NOMO-1 treated with DMSO at 0.1 percent for 48 hours (cell line): ENCODE results near the gene DCST1.
A peak's percentile ranks its signal among the peaks of the same experiment; 100 is the strongest.

Source experiments
- DNase-seq: peaks from one replicate; lab custom pipeline; 2025; ENCODE audit not compliant: unreplicated experiment; lab: John Stamatoyannopoulos, UW

The DCST1 gene

DNA sequence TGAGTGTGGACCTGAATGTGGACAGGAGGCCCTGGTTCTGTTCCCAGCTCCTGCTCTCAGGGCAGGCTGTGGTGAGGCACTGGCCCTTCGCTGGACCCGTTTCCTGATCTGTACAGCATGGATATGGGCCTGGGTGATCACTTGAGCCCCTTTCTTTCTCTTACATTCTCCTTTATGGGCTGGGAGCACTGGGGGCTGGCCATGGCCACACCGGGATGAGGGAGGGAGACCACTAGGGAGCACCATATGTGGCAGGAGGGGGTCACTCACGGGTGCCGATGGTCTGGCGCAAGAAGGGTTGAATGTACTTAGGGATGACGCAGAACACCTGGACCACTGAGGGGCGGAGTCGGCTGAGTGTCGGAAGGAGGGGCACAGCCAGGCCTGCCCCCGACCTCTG is 2.7 kb upstream of the DCST1 start:
- DNase-seq, result no peak

DNA sequence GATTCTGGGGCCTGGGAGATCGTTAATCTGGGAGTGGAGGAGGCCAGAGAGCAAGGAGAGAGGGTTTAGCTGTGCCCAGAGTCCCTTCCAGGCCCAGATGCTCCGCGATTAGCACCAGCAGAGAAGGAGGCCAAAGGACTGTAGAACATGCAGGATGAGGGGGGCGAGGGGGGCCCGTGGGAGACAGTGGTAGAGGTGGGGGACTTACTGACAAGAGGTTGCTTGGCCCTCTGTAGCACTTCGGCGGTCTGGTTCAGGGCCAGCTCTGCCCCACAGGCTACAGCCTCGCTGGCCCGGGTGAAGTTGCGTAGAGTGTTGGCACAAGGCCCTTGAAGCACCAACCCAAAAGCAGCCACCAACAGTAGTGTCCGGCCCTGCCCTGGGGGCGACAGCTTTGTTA is 738 bp upstream of the DCST1 start:
- DNase-seq, result no peak

DNA sequence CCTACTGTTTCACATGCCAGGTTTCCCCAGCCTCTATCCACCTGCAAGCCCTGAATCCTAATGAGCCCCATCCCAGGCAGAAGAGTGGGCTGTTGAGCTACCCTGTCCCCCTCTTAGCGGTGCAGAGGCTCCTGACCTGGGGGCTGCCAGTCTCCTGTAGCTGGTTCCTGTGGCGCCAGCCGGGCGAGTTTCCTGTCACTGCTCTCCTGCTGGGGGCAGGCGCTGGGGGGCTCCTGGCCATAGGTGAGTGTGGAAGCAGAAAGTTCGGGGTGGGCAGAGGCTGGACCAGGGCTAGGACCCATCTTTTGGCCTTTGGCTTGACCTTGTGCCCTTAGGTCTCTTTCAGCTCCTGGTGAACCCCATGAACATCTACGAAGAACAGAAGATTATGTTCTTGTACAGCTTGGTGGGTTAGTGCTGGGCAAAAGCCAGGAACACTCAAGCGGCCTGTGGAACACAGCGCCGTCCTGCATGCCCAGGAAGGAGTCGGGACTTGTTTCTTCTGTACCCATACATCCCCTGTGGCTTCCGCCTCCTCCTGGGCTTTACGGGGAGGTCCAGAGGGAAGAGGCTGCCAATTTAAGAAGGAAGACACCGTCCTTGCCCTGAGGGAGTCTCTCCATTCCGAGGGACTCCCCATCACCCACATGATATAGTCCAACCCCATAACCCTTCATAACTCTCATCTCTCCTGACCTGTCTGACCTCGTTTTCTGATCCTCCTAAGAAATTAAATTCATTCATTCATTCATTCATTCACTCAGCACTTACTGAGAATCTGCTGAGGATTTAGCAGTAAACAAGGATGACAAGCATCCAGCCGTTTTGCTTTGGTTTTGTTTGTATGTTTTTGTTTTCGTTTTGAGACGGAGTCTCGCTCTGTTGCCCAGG is 939 bp downstream of the DCST1 start:
- no peak for DNase-seq

DNA sequence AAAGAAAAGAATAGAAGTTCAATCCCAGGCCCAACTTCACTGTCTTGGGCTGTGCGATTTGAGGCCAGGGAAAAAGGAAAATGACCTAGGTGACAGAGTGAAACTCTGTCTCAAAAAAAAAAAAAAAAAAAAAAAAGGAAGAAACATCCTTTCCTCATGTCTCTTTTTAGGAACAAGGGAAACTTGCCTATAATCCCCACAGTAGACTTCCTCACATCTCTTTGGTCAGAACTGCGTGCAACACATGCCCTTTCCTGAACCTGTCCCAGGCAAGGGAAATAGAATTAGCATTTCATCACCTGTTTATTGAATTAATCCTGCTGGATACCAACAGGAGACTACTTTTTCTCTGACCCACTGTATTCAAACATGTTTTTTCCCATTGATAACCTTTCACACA is 2.3 kb downstream of the DCST1 start:
- no peak for DNase-seq

DNA sequence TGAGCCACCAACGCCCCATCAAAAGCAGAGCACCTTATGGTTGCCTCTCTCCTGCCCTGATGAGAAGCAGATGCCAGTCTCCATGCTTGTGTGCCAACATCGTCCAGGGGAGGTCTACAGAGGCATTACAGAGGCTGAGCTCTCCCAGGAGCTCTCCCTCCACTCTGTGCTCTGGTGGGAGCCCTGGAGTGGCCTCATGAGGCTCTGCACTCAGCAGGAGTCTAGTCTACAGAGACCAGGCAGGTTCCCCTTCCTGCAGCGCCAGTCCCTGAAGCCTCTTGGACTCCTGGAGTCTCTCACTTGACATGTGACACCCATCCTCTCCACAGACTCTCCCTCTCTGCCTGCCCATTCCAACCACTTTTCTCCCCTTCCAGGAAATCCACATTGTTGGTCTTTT is 3.4 kb downstream of the DCST1 start:
- no peak for DNase-seq

DNA sequence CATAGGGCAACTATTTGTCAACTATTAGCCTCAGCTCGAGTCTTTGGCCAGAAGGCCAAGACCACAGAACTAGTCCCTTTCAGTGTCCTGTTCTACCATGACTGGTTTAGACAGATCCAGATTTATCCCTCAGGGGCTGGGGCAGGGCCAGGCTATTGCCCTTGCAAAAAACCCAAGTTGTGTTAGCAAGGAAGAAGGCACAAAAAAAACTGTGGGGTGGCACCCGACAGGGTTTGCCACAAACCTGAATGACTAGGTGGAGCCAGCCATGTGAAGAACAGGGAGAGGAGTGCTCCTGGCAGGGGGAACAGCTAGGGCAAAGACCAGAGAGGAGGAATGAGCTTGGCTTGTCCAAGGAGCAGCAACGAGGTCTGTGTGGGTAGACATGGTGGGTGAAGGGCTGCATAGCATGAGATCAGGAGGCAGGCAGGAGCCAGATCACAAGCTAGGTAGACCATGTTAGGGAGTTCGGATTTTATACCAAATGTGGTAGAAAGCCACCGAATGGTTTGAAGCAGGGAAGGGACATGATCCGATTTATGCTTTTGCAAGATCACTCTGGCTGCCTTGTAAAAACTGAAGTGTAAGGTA is 4.3 kb downstream of the DCST1 start:
- no peak for DNase-seq

DNA sequence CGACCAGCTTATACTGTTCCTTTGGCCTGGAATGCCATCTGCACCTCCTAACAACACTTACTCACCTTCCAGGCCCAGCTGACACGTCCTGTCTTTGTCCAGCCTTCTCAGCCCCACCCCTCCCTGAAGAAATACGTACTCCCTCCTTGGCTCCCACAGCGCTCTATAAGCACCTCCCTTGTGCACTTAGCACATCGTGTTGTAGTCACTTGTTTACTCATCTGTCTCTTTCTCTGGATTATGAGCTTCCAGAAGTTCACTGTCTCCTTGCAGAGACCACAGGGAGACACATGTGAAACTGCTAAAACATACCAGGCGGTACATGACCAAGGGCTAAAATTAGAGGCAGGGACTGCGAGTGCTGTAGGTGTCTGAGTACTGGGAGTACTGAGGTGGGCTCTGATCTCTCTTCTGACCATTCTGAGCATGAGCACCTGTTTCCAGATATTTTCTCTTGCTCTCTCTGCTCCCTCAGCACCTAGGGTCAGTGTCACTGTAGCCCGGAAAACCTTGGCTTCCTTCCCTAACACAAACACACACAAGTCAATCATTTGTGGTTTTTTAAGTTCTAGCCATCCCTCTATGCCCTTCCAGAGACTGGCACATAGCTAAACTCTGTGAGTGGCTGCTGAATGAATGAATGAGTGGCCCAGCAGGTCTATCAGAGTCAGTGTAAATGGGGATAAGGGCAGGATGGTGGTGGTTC is 5.1 kb downstream of the DCST1 start:
- DNase-seq, result no peak

DNA sequence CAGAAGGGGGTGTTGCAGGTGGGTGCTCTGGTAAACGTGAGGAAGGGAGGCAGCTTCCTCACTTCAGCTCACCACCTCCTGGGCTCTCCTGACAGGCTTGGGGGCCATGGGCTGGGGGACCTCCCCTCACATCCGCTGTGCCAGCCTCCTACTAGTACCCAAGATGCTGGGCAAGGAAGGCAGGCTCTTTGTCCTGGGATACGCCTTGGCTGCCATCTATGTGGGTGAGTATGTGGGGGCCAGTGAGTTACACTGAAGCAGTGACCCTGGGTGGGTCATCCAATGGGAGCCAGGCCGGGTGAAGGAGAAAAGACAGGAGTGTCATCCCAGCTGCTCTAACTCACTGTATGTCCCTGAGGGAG is 5.7 kb downstream of the DCST1 start:
- no peak for DNase-seq

DNA sequence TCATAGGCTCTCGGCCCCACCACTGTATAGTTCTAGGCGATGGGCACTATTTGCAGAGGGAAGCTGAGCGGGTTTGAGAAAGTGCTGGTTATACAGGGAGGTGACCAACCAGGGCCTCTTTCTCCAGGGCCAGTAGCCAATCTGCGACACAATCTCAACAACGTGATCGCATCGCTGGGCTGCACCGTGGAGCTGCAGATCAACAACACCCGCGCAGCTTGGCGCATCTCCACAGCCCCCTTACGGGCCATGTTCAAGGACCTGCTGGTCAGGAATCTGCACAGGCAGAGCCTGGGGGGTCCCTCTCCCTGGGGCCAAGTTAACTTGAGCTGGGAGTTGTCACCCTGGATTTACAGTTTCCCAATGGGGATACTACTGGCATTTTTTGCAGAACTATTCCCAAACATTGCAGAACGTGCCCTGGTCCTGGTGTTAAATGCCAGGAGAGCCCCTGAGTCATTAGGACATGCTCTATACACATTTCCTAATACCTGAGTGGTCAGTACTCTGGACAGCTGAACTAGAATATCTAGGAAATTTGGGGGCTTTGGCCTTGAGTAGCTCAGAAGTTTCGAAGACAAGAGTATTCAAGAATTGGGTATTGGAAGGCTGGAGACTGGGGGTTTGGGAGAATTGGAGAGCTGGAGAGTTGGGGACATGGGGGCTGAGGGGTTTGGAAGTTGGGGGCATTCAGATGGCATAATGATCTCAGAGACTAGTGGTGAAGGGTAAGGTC is 6.9 kb downstream of the DCST1 start:
- DNase-seq, result no peak

DNA sequence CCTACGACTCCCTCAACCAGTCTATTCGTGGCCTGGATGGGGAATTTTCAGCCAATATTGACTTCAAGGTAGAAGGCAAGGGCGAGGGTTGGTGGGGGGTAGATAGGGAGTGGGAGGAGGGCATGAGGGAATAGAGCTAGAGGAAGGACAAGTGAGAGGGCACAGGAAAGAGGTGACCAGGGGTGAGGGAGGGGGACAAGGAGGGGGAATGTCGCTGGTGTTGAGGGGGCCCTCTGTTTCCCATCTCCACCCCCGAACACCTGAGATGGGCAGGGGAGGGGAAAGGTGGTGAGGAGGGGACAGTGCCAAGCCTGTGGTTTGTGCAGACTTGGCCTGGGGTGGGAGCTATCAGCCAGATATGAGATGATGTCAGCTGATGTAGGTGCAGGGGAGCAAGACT is 9.2 kb downstream of the DCST1 start:
- DNase-seq, result no peak

DNA sequence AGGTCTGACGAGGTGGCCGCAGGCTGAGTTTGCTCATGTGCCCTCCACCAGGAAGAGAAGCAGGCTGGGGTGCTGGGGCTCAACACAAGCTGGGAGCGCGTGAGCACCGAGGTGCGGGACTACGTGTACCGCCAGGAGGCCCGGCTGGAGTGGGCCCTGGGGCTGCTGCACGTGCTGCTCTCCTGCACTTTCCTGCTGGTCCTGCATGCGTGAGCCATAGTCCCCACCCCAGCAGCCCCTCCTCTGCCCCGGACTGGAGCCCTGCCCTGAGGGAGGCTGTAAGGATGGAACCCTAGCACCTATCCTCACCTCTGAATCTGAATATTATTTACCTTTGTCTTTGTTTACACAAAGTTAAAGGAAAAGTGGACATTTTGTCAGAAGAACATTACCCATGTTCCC is 9.7 kb downstream of the DCST1 start:
- DNase-seq, result no peak

DNA sequence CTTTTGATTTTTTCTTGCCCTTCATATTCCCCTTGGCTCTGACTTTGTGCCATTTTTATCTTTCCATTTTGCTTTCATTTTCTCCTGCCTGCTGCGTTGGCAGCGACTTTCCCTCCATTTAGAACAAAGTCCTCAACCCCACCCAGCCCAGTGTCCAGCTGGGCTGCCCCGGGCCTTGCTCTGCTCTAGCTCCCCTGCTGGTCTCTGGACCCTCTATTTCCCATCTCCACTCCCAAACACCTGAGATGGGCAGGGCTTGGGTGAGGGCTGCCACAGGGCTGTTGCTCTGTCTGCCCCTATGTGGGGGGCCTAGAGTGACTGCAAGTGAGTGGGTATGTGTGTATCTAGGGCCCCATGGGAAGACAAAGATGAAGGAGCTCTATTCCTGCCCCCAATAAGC is 10.2 kb downstream of the DCST1 start:
- no peak for DNase-seq

DNA sequence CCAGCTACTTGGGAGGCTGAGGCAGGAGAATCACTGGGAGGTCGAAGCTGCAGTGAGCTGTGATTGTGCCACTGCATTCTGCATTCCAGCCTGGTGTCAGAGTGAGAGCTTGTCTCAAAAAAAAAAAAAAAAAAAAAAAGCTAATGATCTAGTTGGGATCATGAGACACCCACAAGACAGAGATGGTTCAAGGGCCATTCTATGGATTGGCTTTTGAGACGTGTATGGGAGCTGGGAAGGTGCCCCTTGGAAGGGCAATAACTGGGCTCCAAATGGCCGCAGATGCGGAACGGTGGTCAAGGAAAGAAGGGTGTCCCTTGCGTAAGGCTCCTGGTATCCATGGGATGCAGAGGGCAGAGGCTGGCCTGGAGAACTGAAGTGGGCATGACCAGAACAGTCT is 10.7 kb downstream of the DCST1 start:
- no peak for DNase-seq

DNA sequence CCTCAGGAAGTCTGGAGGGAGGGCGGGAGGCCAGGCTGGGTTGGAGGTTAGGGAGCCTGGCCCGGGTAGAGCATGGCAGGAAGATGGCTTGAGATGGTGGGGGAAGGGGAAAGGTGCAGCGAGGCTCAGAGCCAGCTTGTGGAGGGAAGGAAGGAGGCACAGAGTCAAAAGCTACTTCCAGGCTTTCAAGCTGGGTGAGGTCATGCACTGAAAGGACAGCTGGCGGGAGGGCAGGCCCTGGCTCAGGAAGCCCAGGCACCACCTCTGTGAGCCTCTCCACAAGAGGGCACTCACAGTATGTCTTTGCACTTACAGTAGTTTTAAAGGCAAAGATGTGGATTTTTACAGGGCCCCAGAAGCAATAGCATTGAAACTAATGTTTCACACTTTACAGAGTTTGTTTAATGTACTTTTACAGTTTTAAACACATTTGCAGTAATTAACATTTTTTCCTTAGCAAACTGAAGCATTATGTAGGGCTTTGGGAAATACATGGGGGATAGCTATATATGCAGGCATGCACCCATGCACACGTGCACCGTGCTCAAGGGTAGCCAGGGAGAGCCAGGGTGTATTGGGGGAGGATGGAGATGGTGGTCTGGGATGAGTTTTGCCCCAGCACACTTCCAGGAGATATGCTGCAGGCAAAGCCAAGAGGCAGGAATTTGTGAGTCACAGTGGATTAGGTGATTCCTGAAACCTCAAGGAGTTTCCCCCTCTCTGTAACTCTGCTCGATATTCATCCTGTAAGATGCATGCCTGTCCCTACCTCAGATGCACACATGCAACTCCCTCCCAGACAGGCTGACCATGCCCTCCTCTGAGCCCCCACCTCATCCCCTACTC is 11.4 kb downstream of the DCST1 start:
- peak; percentile 69 for DNase-seq

DNA sequence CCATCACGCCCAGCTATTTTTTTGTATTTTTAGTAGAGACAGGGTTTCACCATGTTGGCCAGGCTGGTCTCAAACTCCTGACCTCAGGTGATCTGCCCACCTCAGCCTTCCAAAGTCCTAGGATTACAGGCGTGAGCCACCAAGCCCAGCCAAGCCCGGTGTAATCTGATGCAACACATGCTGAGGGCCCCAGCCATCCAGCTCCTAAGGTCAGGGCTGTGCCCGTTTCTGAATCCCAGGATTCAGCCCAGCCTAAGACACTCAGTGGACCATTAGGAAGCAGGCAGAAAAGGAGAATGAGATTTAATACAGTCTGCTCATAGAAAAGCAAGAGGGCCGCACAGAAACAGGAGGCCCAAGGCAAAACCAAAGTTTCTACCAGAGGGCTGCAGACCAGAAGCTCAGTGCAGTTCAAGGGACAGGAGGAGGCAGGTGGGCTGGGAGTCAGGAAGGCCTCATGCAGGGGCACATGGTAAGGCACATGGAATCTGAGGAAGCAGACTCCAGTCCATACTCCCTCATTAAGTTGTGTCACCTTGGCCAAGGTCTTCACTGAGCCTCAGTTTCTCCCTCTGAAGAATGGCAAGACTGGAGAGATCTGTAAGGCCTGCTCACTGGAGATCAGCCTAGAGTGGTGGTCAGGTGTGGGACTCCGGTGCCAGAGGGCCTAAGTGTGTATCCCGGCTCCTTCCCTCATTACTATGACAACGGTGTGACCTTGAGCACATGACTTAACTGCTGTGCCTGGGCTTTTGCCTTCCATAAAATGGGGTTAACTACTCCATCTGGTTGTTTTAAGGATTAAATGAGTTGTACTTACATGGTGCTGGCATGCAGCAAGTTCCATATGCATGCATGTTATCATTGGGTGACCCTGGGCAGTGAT is 15.1 kb downstream of the DCST1 start:
- DNase-seq, result no peak

DNA sequence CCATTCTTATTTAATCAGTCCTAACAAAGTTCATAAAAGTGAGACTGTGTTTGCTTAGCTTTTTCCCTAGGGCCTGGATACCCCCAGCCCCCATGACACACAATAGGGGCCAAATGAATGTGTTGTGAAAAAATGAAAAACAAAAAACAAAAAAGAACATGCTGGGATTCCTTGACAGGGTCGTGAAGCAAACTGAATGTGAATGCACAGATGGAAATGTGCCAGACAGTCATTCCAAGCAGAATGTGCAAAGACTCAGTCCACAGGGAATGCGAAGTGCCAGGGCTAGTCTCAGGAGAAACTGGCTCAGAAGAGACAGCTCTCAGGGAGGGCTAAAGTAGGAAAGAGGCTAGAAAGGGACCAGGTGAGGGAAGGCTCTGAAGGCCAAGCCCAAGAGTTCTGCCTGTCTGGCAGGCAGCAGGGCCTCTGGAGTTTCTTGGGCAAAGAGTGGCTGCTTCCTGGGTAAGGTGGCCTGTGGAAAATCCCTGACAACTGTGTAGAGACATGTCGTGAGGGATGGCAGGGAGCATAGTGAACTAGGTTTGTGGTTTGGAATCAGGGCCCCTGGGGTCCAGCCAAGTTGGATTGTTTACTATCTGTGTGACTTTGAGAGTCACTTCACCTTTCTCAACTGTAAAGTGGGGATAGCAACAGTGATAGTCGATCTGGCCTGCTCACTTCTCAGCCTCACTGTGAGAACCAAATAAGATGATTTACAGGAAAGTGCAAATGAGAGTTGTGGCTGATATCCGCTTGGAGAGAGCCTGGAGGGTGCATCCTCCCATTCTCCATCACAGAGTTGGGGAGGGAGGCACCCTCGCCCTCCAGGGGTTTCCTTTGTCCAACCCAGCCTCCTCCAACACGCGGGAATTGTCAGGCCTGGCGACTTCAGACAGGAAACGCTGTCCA is 16.3 kb downstream of the DCST1 start:
- no peak for DNase-seq

DNA sequence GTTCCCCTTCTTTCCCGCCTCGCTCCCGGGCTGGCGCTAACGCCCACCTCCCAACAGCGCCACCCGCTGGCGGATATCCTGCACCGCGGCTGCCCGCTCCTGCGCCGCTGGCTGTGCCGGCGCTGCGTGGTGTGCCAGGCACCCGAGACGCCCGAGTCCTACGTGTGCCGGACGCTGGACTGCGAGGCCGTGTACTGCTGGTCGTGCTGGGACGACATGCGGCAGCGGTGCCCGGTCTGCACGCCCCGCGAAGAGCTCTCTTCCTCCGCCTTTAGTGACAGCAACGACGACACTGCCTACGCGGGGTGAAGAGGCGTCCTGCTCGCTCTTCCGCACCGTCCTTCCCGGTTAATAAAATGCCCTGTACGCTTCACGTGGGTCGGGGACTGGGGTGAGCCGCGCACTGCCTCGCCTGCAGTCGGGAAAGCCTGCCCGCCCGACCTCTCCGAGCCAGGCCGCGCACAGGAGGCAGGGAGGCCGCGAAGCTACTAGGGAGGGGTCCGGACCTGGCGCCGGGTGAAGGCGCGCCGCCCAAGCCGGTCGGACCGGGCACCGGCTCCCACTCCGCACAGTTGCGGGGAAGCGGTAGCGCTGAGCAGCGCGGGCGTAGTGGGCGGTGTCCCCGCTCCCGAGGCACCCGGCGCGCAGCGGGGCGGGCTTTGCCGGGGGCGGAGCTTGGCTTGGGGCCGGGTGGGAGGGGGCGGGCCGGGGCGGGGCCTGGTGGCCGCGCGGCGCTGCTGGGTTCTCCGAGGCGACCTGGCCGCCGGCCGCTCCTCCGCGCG is 17.1 kb downstream of the DCST1 start, which contains the start of gene ADAM15:
Gene ADAM15 (plus strand): TSS at position 757 of the 782 bp plus-strand sequence. CDS start 71 bp downstream, outside the sequence.
- DNase-seq, result peak; percentile 76

DNA sequence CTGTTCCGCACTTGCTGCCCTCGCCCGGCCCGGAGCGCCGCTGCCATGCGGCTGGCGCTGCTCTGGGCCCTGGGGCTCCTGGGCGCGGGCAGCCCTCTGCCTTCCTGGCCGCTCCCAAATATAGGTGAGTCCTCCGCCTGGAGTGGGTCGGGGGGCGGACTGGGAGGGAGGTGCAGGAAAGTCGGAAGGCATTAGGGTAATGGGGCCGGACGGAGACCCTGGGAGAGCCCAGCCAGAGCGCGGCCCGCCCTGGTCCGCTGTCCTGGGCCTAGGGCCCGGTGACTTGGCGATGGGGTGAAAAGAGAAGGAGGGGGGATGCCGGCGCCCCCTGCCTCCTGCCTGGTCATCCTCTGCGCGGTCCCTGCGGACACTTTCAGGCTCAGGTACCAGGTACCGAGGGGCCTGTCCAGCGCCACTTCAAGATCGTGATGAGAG is 17.7 kb downstream of the DCST1 start:
- no peak for DNase-seq
